Measurements from ENCODE around the gene ZNF654. TPM values are rescaled to one million over a fixed set of nuclear protein-coding genes. Genes with fewer than 3 reads are reported as not detected.

ZNF654 gene
- total and polyA plus RNA-seq, 10 donors = 2.8 to 22.3 (median 15.9) TPM

DNA sequence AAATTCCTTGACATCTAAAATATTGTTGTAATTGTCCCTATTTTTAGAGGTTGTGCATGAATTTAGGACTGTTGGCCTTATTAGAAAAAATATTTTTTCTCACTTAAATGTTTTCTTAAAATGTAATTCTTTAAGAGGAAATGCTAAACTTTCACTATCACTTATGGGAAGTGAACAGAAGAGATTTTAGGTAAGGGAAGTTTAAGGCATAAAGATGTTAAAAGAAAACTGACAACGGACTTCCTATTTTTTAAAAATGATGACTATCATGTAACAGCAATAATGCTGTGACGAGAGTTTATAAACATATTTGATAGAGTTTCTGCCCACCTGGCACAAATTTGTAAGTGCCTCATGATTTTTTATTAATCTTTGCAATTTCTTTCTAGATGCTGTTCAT, 93.8 kb downstream of the ZNF654 start:
- intact Hi-C loops (cut with DNase I; ENCODE audit: low total_unique reads) = no loop called here
- 37 to 45% (median 42%) methylated on average over 2 of the region's 2 CpGs for WGBS, 5 donors
- H3K27me3 ChIP-seq (replicated peaks in 1 of 7) = no peaks in the 10 kb centered on the region

GRCh38 chr3:88166419-88166971, 107.4 kb downstream of the ZNF654 start:
- no peaks in the 10 kb centered on the region for H3K4me1 ChIP-seq
- intact Hi-C loops (cut with DNase I; ENCODE audit: low total_unique reads) = no loop called here
- DNase-seq = no peak

More for the DNA sequence above, 93.8 kb downstream of the ZNF654 start:
- H3K27ac ChIP-seq = peak overlapping the region in 2 of 8 donors; percentile 46
- TF ChIP-seq POLR2A (IDR thresholded peaks at IDR 0.05) (no peak), CTCF (IDR thresholded peaks at IDR 0.05 in 8 of 11, conservative IDR thresholded peaks at IDR 0.05 in 3 of 11) (no peak), POLR2AphosphoS5 (IDR thresholded peaks at IDR 0.05) (no peak)
- H3K4me1 ChIP-seq = peaks cover 21 to 87% (median 57%) of the 10 kb centered on the region in 6 donors
- DNase-seq = no peak
- H3K4me3 ChIP-seq = peak overlapping the region in 1 of 8 donors; percentile 12
- H3K36me3 ChIP-seq = peaks cover 0 to 48% (median 38%) of the 10 kb centered on the region in 6 donors
- H3K9me3 ChIP-seq = no peaks in the 10 kb centered on the region

DNA sequence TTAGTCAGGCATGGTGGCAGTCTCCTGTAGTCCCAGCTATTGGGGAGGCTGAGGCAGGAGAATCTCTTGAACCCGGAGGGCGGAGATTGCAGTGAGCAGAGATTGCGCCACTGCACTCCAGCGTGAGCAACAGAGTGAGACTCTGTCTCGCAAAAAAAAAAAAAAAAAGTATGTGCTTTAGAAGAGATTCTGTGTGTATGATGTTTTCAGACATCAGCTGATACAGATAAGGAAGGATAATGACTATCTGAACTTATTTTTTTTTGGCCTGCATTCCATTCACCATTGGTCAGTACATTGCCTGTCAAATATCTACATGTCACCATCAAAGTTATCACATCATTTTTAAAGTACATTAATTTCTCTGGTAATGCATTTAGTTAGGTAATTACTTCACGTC, 108.1 kb downstream of the ZNF654 start:
- no peaks in the 10 kb centered on the region for H3K9me3 ChIP-seq
- H3K36me3 ChIP-seq = peaks cover 0 to 44% (median 4%) of the 10 kb centered on the region in 6 donors
- no peaks in the 10 kb centered on the region for H3K4me1 ChIP-seq
- H3K27ac ChIP-seq = no peak overlapping the region
- TF ChIP-seq POLR2A (IDR thresholded peaks at IDR 0.05) (no peak), POLR2AphosphoS5 (IDR thresholded peaks at IDR 0.05) (no peak), CTCF (IDR thresholded peaks at IDR 0.05 in 8 of 11, conservative IDR thresholded peaks at IDR 0.05 in 3 of 11) (no peak)
- no peak overlapping the region for H3K4me3 ChIP-seq
- WGBS, 5 donors = 93 to 100% (median 96%) methylated on average over 6 of the region's 6 CpGs
- intact Hi-C loops (cut with DNase I; ENCODE audit: low total_unique reads) = no loop called here
- no peak for DNase-seq
- no peaks in the 10 kb centered on the region for H3K27me3 ChIP-seq (replicated peaks in 1 of 7)

More at GRCh38 chr3:88166419-88166971, 107.4 kb downstream of the ZNF654 start:
- WGBS, 5 donors = 95 to 99% (median 98%) methylated on average over 2 of the region's 2 CpGs
- Histone ChIP-seq H3K27ac (no peak overlapping the region), H3K36me3 (peaks cover 0 to 48% (median 5%) of the 10 kb centered on the region in 6 donors), H3K9me3 (no peaks in the 10 kb centered on the region), H3K27me3 (replicated peaks in 1 of 7) (no peaks in the 10 kb centered on the region), H3K4me3 (no peak overlapping the region)
- TF ChIP-seq POLR2A (IDR thresholded peaks at IDR 0.05) (no peak), POLR2AphosphoS5 (IDR thresholded peaks at IDR 0.05) (no peak), CTCF (IDR thresholded peaks at IDR 0.05 in 8 of 11, conservative IDR thresholded peaks at IDR 0.05 in 3 of 11) (no peak)

DNA sequence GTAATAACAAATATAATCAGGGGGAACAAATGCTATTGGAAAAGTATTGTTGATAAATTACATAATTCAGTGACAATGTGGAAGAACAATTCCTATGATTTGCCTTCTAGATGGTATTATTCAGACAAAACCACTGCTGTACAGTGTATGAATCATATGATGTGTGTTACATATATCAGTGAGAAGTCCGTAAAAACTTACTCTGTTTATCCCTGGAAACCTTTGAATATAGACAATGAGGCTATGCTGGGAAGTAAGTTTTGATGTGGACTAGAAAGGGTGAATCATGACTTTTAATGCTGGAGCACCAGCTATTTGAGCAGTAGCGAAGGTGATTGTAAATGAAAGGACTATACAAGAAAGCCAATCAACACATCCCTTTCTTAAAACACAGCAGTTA, 108.6 kb downstream of the ZNF654 start:
- Histone ChIP-seq H3K4me1 (no peaks in the 10 kb centered on the region), H3K9me3 (no peaks in the 10 kb centered on the region), H3K4me3 (no peak overlapping the region), H3K36me3 (peaks cover 0 to 39% (median 4%) of the 10 kb centered on the region in 6 donors), H3K27ac (no peak overlapping the region), H3K27me3 (replicated peaks in 1 of 7) (no peaks in the 10 kb centered on the region)
- intact Hi-C loops (cut with DNase I; ENCODE audit: low total_unique reads) = no loop called here
- 94 to 98% (median 96%) methylated on average over 2 of the region's 2 CpGs for WGBS, 5 donors
- TF ChIP-seq CTCF (IDR thresholded peaks at IDR 0.05 in 8 of 11, conservative IDR thresholded peaks at IDR 0.05 in 3 of 11) (no peak), POLR2A (IDR thresholded peaks at IDR 0.05) (no peak), POLR2AphosphoS5 (IDR thresholded peaks at IDR 0.05) (no peak)
- DNase-seq = no peak

Data from spleen (tissue), 11 donors.